GM12878 (cell line): ENCODE results near the gene PPIA. TPM values are rescaled to one million over a fixed set of nuclear protein-coding genes. Genes with fewer than 3 reads are reported as not detected.

Experiments used
- NFXL1 ChIP-seq: fragments of 450-650 bp; IDR thresholded peaks from 2 replicates; pipeline ENCODE4 v1.6.1; 2017; ENCODE audit warnings: antibody characterized with exemption, mild to moderate bottlenecking, borderline replicate concordance
- STAT3 ChIP-seq: IDR thresholded peaks from 2 replicates; pipeline ENCODE4 v1.6.1; 2011; ENCODE audit warnings: low read depth, low read length, improper control_type of control experiment
- ZBTB40 ChIP-seq: fragments of 450-650 bp; IDR thresholded peaks from 2 replicates; pipeline ENCODE4 v1.6.1; 2016; ENCODE audit warnings: mild to moderate bottlenecking, moderate library complexity, borderline replicate concordance
- polyA plus RNA-seq, 11 experiments: library from polyadenylated mRNA; depleted of rRNA in 4 of 11; unstranded in 6 of 11; stranded (reverse) in 5 of 11; fragments of >200 nt; fragmentation: Nextera tagmentation in 4 of 11; fragmentation: Illumina TruSeq in 1 of 11; extraction: Ambion mirVana in 4 of 11; extraction: Trizol in 1 of 11; gene quantifications; 1 replicate in 1 of 11; 2 replicates in 10 of 11; pipeline versions ENCODE4 v1.2.1 to v1.2.3, GENCODE V29; 2011 to 2016; ENCODE audit warnings: inconsistent platforms in 2 of 11, missing spikeins in 2 of 11, low read depth in 1 of 11
- total RNA-seq, 4 experiments: library from RNA; depleted of rRNA in 3 of 4; stranded (reverse); fragments of >200 nt in 3 of 4; fragmentation: Illumina TruSeq in 1 of 4; extraction: Trizol in 1 of 4; gene quantifications; 2 replicates each; pipeline versions ENCODE4 v1.2.1 to v1.2.3, GENCODE V29; 2013 to 2021
- TF ChIP-seq, protein P1 (sequence below): fragments of 450-650 bp; IDR thresholded peaks from 2 replicates; pipeline ENCODE4 v1.6.1; 2017; ENCODE audit warnings: mild to moderate bottlenecking, moderate library complexity

Gene PPIA
- total and polyA plus RNA-seq, 10 of the 15 experiments (the other 5 are each of a cell fraction or from before 2014, with no cell fraction given) = 2,712 to 7,982 (median 5,027) TPM

DNA sequence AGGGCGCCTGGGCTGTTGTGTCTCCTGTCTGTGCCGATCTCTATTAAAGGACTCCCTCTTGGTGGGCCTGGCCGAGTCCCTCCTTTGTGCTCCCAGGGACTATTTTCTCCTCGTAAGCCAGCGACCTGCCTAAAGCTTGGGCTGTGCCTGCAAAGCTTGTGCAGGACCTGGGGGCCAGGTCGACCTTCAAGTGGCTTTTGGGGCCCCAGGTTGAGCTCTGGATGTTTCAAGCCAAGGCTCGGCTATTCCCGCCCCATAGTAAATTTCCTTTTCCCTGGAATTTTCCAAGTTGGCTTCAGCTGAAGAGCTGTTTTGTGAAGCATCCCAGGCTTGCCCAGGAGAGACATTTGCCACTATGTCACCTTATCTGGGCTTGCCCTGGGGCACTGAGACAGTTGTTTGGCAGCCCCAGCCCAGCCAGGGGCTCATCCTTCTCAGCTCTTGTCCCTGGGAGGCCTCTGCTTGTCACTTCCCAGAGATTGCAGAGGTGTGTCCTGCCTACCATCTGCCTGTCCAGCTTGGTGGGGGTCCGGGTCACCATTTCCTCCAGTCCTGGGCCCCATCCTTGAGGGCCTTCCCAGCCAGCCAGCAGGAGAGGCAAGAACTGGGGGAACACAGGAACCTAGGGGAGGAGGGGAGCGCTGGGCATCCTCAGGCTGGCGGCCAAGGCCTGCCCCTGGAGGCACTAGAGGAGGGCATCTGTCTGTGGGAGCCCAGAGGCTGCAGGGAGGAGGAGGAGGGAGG lies 27.7 kb upstream of the PPIA start (continued):
- TF ChIP-seq ZBTB40 (no peak), STAT3 (no peak), NFXL1 (no peak)
- TF ChIP-seq, protein P1, sequence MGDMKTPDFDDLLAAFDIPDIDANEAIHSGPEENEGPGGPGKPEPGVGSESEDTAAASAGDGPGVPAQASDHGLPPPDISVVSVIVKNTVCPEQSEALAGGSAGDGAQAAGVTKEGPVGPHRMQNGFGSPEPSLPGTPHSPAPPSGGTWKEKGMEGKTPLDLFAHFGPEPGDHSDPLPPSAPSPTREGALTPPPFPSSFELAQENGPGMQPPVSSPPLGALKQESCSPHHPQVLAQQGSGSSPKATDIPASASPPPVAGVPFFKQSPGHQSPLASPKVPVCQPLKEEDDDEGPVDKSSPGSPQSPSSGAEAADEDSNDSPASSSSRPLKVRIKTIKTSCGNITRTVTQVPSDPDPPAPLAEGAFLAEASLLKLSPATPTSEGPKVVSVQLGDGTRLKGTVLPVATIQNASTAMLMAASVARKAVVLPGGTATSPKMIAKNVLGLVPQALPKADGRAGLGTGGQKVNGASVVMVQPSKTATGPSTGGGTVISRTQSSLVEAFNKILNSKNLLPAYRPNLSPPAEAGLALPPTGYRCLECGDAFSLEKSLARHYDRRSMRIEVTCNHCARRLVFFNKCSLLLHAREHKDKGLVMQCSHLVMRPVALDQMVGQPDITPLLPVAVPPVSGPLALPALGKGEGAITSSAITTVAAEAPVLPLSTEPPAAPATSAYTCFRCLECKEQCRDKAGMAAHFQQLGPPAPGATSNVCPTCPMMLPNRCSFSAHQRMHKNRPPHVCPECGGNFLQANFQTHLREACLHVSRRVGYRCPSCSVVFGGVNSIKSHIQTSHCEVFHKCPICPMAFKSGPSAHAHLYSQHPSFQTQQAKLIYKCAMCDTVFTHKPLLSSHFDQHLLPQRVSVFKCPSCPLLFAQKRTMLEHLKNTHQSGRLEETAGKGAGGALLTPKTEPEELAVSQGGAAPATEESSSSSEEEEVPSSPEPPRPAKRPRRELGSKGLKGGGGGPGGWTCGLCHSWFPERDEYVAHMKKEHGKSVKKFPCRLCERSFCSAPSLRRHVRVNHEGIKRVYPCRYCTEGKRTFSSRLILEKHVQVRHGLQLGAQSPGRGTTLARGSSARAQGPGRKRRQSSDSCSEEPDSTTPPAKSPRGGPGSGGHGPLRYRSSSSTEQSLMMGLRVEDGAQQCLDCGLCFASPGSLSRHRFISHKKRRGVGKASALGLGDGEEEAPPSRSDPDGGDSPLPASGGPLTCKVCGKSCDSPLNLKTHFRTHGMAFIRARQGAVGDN = no peak
